Stimulated activated CD8-positive, alpha-beta memory T cell treated with anti-CD3 and anti-CD28 coated beads, Interleukin-4, amount 100 ng/mL, for 1 hour (primary cell): ENCODE data around the gene CPVL.
"Not testable (repeated sequence)": the region's sequence is repeated elsewhere in the genome, so short reads cannot be mapped to it uniquely, and the experiment has no call there.

Source experiments
- DNase-seq, 2 donors: peaks; one replicate each; pipeline ENCODE4 v3.0.0-alpha.2; 2020; ENCODE audit warnings: low read depth in 2 of 2, low spot score in 1 of 2

CPVL gene

DNA sequence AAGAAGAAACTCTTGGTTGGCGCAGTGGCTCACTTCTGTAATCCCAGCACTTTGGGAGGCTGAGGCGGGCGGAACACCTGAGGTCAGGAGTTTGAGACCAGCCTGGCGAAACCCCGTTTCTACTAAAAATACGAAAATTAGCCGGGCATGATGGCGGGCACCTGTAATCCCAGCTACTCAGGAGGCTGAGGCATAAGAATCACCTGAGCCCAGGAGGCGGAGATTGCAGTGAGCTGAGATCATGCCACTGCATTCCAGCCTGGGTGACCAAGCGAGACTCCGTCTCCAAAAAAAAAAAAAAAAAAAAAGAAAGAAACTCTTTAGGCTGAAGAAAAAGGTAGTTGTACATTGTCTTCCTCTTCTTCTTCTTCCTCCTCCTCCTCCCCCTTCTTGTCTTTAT is 53.2 kb downstream of the CPVL start:
- not testable (repeated sequence) for DNase-seq

DNA sequence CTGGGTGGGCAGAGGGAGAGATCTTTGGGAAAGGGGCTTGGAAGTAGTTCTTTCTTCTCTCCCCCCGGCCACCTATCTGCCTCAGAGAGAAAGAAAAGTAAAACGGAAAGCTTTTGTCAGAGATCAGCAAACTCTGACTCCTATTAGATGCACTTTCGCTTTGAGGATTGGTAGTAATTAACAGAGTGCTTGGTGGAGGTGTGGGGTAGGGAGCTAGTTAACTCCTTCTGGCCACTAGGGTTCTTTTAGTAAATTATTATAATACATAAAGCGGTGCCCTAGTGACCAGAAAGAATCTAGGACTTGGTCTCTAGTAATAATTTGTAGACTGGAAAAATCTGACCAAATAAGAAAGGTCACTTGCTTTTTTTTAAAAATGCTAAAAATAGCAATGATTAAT is 54.6 kb downstream of the CPVL start:
- no peak for DNase-seq

DNA sequence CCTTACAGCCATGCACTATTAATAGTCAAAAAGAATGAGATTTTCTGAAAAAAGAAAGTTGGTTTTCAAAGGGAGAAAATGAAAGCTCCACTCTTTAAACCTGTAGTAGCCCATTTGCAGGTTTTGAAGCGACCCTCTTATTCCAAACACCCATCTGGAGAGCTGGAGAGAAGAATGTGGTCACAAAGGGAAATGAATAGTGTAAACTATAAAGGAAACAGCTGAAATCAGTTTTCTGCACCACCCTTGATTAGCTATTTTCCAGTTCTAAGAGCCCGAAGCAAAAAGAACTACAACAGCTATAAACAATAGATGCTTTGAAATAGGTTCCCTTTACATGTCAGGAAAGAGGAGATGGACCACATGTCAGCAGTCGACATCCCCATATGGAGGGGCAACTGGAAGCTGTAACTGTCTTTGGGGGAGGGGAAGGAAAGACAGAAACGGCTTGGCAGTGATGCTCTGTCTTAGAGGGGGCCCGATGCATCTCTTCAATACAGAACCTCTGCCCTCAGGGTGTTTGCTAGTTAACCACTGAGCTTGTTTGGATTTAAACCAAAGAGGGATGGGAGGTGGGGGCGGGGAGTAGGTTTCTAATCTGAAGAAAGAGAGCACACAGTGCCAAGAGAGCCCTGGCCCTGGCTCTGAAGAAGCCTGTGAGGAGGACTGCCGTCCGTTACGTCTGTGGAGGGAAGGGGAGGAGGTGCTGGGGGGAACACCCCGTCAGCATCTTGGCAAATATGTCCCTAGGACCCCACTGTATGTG is 55.3 kb downstream of the CPVL start:
- no peak for DNase-seq

DNA sequence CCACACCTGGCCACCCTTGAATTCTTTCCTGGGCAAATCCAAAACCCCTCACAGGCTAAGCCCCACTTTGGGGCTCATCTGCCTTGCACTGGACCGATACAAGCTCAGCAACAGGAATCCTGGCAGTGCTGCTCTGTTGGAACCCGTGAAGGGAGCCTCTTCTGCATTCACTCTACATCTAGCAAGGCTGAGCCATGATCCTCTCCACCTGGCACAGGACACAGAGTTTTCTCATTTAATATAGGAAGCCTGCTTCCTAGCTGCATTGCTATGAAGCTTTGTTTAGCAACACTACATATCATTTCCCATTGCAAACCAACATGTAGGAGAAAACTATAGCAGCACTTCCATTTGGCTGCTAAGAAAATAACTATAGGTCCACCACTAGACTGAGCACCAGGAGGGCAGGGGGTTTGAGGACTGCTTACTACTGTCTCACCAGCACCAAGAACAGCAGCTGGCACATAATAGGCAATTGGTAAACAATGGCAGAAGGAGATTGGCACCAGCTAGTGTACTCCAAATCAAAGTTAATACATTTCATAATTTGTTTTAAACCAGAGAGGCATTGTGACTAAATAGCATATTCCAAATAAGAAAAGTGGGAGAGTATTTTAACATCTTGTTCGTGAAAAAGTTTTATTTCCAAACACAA is 56.1 kb downstream of the CPVL start:
- DNase-seq = no peak

DNA sequence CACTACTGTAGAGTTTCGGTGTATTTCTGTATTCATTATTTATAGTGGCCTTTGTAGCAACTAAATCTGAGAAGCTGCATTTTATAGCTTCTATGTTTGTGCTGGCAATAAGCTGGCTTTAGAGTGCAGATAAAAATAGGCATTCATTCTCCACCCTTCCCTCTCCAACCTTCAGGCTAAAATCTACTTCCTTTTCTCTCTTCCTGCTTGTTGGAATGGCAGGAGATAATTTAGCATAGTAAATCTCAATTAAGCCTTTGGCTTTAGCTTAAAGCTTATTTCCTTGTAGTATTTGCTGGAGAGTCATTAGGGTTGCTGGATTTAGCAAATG is 58.5 kb downstream of the CPVL start:
- DNase-seq = no peak

DNA sequence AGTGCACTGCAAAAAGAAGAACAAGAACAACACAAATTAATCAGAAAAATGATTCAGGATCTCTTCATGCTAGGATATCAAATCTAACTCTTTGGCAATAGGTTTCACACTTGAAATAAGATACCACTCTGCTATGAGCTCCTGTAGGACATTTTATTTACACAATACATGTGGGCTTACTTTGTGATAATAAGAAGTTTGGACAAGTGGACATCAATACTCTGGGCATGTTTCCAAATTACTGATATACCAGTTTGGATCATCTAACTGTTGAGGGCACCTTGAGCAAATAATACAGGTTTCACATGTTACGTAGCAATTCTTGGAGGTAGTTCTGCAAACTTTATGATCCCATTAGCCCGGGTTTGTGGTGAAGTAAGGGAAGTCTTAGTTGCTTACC is 59.8 kb downstream of the CPVL start:
- DNase-seq = no peak

DNA sequence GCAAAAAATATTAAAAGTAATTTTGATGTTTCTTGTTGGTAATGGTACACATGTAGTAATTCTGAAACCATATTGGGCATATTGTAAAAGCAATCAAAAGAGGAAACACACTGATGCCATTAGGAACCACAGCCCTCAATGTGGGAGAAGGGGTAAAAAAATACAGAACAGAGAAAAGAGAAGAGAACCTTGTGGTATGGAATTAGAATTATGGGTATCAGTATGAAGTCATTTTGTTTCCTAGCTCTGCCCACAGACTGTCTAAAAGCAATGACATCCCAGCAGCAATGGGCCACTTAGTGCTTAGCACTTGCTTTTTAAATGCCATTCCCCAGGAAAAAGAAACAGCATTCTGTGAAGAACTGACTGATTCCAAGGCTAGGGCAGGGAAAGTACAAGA is 61.5 kb downstream of the CPVL start:
- DNase-seq = no peak

DNA sequence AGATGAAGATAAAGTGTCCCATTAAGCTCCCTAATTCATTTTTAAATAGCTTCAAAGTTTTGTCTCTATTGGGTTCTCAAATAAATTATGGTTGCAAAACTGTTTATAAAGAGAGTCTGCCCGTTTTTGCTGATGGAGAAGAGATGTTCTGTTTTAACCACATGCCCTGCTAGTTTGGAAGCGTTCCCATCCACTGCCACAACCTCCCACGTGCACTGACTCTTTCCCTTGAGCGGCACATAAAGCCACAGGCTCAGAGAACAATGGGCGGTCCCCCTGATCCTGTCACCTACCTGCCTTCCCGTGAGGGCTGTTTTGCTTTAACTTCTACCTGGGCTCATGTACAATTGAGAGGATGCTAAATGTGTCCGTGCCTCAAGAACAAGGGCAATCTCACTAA is 65.5 kb downstream of the CPVL start:
- DNase-seq = no peak

DNA sequence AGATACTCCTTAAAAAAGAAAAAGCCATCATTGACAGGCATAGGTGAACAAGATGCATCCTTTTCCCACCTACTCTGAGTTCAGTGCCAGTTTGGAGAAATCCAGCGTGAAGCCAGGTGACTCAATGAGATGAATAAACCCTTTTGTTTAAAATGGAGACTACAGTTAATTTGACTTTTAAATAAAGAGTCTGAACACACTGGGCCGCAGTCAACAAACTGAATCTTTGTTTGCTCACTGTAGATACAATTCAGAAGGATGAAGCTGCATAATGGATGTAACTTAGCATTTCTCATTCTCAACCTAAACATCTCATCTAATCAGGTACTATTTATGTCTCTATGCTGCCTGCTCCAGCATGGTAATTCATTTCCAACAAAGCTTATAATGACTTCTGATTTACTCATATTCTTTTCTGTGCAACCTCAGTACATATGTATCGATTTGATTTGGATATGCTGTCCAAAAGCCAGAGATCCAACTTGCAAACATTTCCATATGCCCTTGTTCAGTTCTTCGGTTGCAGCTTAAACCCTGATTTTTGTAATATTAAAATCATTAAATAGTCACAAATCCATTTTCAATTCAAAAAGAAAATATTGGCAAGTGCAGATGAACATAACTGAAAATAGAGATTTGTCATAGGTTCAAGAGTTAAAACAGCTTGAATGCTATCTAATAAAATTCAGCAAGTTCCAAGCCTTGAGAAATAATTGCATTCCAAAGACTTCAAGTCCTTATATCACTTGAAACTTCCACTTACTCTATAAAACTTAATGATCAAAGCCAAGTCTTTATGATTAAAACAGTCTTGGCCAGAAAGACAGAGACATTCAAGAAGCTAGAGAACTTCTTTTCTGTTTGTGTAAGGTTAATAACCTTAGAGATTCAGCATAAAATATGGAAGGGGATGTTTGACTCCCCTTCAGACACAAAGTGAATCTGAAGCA is 67.8 kb downstream of the CPVL start:
- DNase-seq = no peak

DNA sequence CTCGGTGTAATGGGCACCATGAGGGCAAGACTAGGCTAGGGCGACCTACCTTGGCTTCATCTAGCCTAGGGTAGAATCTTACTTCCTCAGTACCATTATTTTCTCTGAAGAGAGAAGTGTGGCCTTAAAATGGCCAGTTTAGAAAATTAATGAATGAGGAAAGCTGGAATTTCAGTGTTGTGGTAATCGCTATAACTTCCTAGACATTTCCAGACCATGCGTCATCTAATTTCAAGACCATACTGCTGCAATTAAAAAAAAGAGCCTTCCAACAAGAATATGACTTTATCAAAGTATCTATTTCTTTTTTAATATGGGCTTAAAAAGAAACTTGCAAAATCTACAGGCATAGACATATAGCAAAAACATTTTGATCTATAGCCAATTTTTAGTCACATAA is 68.5 kb downstream of the CPVL start:
- DNase-seq = no peak

DNA sequence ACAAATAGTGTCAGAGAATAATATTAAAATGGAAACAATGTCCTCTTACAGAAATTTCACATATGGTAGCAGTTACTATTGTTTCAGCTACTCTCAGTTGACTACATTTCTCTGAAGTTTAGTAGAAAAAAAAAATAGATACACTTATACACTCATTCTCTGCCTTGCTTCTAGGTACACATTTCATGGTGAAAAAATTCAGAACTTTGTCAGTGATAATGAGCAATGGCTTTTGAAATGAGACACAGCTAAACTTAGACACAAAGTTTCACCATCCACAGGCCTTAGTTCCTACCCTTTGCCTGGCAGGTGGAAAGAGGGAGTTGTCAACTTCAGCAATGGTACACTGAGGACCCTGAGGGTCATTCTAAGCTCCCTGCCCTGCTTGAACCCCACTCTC is 69.2 kb downstream of the CPVL start:
- DNase-seq = no peak

DNA sequence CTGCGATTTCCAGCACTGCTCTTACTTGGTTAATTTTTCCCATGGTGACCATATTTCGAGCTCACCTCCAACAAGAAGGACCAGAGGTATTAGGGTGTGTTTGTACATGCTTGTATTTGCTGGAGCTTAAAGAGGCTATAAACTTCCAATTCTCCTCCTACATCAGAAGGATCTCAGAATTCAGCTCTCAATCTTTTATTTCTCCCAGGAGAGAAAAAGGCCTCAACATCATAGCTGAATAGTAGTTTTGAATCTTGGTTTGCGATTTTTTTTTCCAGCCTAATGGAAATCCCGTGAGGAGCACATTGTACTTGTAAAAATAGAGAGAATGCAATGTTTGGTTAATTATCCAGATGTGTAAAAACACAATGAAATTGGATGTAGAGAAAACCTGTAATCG is 69.7 kb downstream of the CPVL start:
- DNase-seq = no peak

DNA sequence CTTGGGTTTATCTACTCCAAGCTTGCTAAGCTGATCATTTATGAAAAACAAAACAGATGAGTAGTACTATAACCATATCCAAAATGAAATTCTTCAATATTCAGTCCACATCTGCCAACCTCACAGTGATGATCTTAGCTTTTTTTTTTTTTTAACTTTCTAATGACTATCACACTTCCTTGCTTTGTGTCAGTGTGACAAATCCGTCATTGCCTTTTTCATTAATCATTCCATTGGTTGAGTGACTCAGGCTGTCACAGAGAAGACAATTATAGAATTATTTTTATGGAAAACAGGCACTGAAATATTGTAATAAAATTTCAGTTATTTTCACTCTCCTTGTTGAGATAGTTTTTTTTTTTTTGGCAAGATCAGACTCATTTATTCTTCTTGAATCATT is 70.7 kb downstream of the CPVL start:
- no peak for DNase-seq

DNA sequence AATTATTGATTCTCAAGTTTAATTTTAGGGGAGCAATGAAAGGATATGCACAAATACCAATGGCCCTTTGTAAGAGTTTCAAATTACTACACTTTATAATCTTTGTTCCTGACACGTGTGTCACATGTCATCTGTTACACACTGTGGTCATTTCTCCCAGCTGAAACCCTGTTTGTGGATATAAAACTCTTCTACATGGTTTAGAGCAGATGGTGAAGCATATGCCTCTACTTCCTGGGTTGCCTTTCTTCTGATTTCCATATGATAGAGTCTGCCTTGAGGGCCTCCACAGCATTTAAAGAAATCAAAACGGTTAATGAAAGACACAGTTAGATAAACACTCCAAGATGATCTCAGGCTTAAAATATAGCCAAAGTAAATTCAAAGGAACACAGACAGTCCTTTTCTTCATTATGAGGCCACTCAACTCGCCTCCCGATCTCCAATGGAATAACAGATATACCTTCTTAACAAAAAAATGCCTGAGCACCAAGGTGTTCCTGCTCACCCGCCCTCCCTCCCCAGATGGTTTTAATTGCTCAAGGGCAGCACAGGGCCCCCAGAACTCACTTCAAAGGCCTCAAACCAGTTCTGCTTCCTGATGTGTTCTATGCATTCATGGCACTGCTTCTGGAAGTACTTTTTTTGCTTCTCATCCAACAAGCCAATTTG is 75.0 kb downstream of the CPVL start:
- DNase-seq = no peak

DNA sequence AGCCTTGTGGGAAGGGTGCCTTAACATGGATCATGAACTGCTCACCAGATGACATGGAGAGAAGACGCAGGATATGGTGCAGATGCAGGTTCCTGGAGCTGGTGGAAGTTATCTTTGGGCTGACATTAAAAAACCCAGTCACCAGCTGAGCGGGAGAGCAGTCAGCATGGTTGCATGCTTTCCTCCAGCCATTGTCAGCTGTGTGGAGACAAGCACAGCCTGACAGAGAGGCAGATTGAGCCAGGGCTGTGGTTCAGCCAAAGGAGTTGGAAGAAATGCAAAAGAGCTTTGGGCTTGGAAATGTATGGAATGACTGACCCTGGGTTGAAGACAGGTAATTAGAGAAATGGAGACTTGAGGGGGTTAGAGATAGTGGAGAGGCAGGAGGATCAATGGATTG is 79.7 kb downstream of the CPVL start:
- no peak for DNase-seq

DNA sequence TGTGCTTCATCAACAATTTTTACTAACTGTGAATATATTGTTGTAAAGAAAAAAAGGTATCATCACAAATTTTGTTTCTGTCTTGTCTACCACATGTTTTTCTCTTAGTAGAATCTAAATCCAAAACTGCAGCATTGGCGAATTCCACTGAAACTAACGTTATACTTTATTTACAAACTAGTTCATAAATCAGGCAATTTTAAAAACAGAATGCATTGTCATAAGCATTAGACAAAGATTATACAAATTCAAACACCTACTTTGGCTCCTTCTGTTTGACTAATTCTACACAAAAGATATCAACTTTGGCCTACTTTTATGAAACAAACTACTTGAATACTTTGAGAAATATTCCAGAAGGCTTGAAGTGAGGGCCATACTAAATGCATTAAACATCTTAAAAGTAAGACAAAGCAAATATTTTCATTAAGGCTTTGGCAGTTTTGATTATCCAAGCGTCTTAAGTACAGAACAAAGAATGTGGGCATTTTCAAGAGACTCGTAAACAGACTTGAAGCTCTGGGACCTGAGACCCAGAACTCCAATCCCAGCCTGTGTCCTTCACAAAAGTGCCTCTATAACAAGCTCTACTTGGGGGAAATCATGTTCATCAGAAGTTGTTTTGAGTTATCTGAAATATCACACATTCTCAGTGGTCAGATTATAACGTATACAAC is 81.0 kb downstream of the CPVL start:
- no peak for DNase-seq

DNA sequence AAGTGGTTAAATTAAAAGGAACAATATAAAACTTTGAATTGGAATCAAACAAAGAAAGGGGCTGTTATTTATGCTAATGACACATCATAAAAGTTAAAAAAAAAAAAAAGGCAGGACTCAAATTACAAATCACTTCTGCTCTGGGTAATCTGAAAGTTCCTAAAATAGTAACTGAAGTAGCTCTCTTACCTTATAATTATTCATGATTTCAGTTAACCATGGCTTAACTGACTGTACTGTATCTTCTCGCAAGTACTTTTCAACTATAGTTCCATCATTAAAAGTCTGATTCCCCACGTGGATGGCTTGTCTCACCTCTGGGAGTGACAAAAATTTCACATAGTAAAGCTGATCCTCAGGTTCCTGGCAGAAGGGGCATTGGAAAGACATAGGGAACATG is 82.5 kb downstream of the CPVL start:
- no peak for DNase-seq

DNA sequence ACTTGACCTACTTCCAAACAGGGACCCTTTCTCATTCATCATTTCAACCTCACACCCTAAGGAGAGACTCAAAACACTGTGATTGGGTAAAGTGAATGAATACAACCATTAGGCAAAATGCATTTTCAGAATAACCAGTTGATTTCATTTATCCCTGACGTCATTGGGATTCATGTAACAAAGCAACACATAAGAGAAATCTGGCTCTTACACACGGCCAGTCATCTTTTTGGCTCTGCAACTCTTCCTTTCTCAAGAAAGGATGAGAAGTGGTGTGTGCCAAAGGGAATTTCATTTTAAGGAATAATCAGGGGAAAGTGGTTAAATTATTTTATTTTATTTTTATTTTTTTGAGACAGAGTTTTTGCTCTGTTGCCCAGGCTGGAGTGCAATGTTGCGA is 83.1 kb downstream of the CPVL start:
- DNase-seq = no peak

DNA sequence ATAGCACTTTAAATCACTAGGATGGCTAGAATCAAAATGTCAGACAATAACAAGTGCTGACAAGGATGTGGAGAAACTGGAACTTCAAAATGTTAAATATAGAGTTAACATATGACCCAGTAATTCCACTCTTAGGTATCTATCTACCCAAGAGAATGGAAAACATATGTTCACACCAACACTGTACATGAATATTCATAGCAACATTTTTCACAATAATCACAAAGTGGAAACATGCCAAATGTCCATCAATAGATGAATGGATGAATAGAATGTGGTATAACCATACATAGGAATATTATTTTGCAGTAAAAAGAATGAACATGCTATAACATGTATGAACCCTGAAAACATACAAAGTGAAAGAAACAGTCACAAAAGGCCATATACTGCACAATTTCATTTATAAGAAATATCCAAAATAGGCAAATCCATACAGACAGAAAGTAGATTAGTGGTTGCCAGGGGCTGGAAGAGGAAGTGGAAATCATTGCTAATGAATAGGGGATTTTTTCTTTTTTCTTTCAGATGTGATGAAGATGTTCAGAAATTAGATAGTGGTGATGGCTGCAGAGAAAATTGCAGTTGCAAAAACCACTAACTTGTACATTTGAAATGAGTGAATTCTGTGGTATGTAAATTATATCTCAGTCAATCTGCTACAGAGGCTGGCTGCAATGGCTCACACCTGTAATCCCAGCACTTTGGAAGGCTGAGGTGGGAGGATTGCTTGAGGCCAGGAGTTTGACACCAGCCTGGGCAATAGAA is 93.0 kb downstream of the CPVL start:
- DNase-seq = no peak

DNA sequence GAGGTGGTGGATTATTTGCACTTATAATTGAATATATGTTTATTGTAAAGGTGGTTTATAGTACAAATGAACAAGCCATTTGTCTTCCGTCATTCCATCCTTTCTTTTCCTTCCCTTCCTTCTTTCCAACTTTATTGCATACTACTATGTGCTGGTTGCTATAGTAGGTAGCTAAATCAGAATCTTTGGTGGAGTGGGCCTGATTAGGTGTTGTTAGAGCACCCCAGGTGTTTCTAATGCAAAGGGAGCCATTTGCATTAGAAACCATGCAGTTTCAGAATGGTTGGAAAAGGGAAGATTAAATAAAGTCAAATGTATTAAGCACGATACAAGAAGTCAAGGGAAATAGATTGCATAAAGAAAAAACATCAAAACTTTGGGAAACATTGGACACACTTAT is 99.4 kb downstream of the CPVL start:
- no peak for DNase-seq
